H1 (cell line): Measurements from ENCODE around the gene DNER. TPM values are rescaled to one million over a fixed set of nuclear protein-coding genes. Genes with fewer than 3 reads are reported as not detected.

Experiments used
- CTCF ChIA-PET: fragments of 300-600 bp; sonication (Branson Sonifier 250); formaldehyde crosslinking; loops from one replicate; lab custom pipeline; 2021; ENCODE audit not compliant: partially characterized antibody; lab: Charles Lee
- POLR2A ChIA-PET: fragments of 300-600 bp; sonication (Branson Sonifier 250); formaldehyde crosslinking; loops from one replicate; lab custom pipeline; 2021; ENCODE audit warnings: inconsistent platforms; ENCODE audit not compliant: partially characterized antibody; lab: Charles Lee
- DNase-seq, 2 experiments: peaks; one replicate each; pipeline versions ENCODE4 v3.0.0 to v3.0.0-alpha.2; 2010 to 2022; ENCODE audit warnings: low spot score in 2 of 2, low read depth in 1 of 2, mixed read lengths in 1 of 2
- FAIRE-seq: peaks from 2 replicates; lab custom pipeline; 2011; peaks lifted over from hg19 to GRCh38; lab: Jason Lieb, UNC
- H2AFZ ChIP-seq: 2 replicates; pipeline ENCODE4 v1.8.1; 2012; ENCODE audit warnings: low read length, inconsistent platforms
- H2AK5ac ChIP-seq: 2 replicates; pipeline ENCODE4 v1.6.1; 2013; ENCODE audit warnings: low read depth, low read length
- H2BK120ac ChIP-seq: replicated peaks from 2 replicates; pipeline ENCODE3; 2013; ENCODE audit warnings: low read depth, low read length, inconsistent platforms
- H2BK12ac ChIP-seq: 2 replicates; pipeline ENCODE4 v1.6.1; 2013; ENCODE audit warnings: low read depth, low read length
- H2BK15ac ChIP-seq: 2 replicates; pipeline ENCODE4 v1.6.1; 2013; ENCODE audit warnings: low read length
- H2BK20ac ChIP-seq: 2 replicates; pipeline ENCODE4 v1.6.1; 2013; ENCODE audit warnings: low read length
- H2BK5ac ChIP-seq: 2 replicates; pipeline ENCODE4 v1.6.1; 2013; ENCODE audit warnings: low read depth, low read length
- H3K14ac ChIP-seq: 2 replicates; pipeline ENCODE4 v1.6.1; 2013; ENCODE audit warnings: inconsistent platforms; ENCODE audit not compliant: insufficient read length
- H3K18ac ChIP-seq: 2 replicates; pipeline ENCODE4 v1.6.1; 2013; ENCODE audit warnings: low read length; ENCODE audit errors: extremely low read depth
- H3K23ac ChIP-seq: 2 replicates; pipeline ENCODE4 v1.6.1; 2013; ENCODE audit warnings: inconsistent platforms; ENCODE audit not compliant: insufficient read length
- H3K23me2 ChIP-seq: 2 replicates; pipeline ENCODE4 v1.6.1; 2013; ENCODE audit warnings: low read depth, low read length
- H3K27ac ChIP-seq: 2 replicates; pipeline ENCODE4 v1.6.1; 2011; ENCODE audit warnings: low read depth, low read length, inconsistent platforms
- H3K27me3 ChIP-seq, 4 experiments: replicated peaks in 1 of 4; 1 replicate in 1 of 4; 2 replicates in 3 of 4; pipeline versions ENCODE4 v1.6.1 to v1.8.1; 2011 to 2013; ENCODE audit warnings: low read length in 3 of 4, mild to moderate bottlenecking in 3 of 4, inconsistent platforms in 2 of 4, mixed read lengths in 2 of 4, moderate library complexity in 1 of 4; ENCODE audit not compliant: control insufficient read depth in 3 of 4, insufficient read depth in 3 of 4; ENCODE audit errors: extremely low read depth in 1 of 4
- H3K36me3 ChIP-seq, 4 experiments: 2 replicates each; pipeline versions ENCODE4 v1.6.1 to v1.8.1; 2011 to 2013; ENCODE audit warnings: mild to moderate bottlenecking in 4 of 4, low read length in 3 of 4, moderate library complexity in 2 of 4, control low read depth in 1 of 4, inconsistent platforms in 1 of 4; ENCODE audit not compliant: insufficient read depth in 4 of 4, control insufficient read depth in 2 of 4
- H3K4ac ChIP-seq: replicated peaks from 2 replicates; pipeline ENCODE3; 2013; ENCODE audit warnings: low read length, low read depth, mixed read lengths, inconsistent platforms; ENCODE audit not compliant: insufficient read length
- H3K4me1 ChIP-seq, 4 experiments: replicated peaks in 1 of 4; 1 replicate in 1 of 4; 2 replicates in 3 of 4; pipeline versions ENCODE4 v1.6.1 to v1.8.1; 2011 to 2013; ENCODE audit warnings: low read length in 3 of 4, inconsistent platforms in 2 of 4, mixed read lengths in 1 of 4; ENCODE audit not compliant: insufficient read depth in 4 of 4, control insufficient read depth in 3 of 4
- H3K4me2 ChIP-seq, 2 experiments: 2 replicates each; pipeline versions ENCODE4 v1.6.1 to v1.8.1; 2011 to 2013; ENCODE audit warnings: low read depth in 2 of 2, low read length in 2 of 2, control low read depth in 1 of 2, inconsistent platforms in 1 of 2, mild to moderate bottlenecking in 1 of 2; ENCODE audit not compliant: insufficient read depth in 1 of 2
- H3K4me3 ChIP-seq, 4 experiments: fragments of 200-600, 300-600 bp in 1 of 4; sonication (generic), shearing (Covaris generic), sonication (Bioruptor Twin) in 1 of 4; 2 replicates each; pipeline versions ENCODE4 v1.5.1 to v1.8.1; 2011 to 2016; ENCODE audit warnings: low read length in 4 of 4, low read depth in 3 of 4, control low read depth in 2 of 4, inconsistent platforms in 2 of 4, mild to moderate bottlenecking in 2 of 4, mixed read lengths in 1 of 4, moderate library complexity in 1 of 4; ENCODE audit not compliant: insufficient read depth in 2 of 4; ENCODE audit errors: extremely low read depth in 1 of 4
- H3K56ac ChIP-seq: replicated peaks from 2 replicates; pipeline ENCODE3; 2013; ENCODE audit warnings: low read depth, mild to moderate bottlenecking, mixed read lengths, low read length, inconsistent platforms; ENCODE audit not compliant: insufficient read length
- H3K79me1 ChIP-seq: 2 replicates; pipeline ENCODE4 v1.6.1; 2013; ENCODE audit warnings: low read depth, low read length, control low read depth
- H3K79me2 ChIP-seq, 2 experiments: 2 replicates each; pipeline versions ENCODE4 v1.6.1 to v1.8.1; 2012 to 2013; ENCODE audit warnings: low read length in 2 of 2, mild to moderate bottlenecking in 2 of 2, inconsistent platforms in 1 of 2; ENCODE audit not compliant: insufficient read depth in 2 of 2, control insufficient read depth in 1 of 2
- H3K9ac ChIP-seq, 4 experiments: replicated peaks in 1 of 4; 1 replicate in 1 of 4; 2 replicates in 3 of 4; pipeline versions ENCODE4 v1.6.1 to v1.8.1; 2011 to 2013; ENCODE audit warnings: low read depth in 3 of 4, low read length in 3 of 4, control low read depth in 2 of 4, mild to moderate bottlenecking in 2 of 4, moderate library complexity in 2 of 4, inconsistent platforms in 1 of 4; ENCODE audit errors: extremely low read depth in 1 of 4
- H3K9me3 ChIP-seq, 2 experiments: 2 replicates each; pipeline versions ENCODE4 v1.6.1 to v1.8.1; 2012 to 2013; ENCODE audit warnings: mild to moderate bottlenecking in 2 of 2, moderate library complexity in 2 of 2, control low read depth in 1 of 2, inconsistent platforms in 1 of 2, low read depth in 1 of 2, low read length in 1 of 2, mixed read lengths in 1 of 2; ENCODE audit not compliant: insufficient read depth in 2 of 2
- H4K20me1 ChIP-seq, 2 experiments: replicated peaks in 1 of 2; 2 replicates each; pipeline versions ENCODE3 to v1.8.1; 2011 to 2013; ENCODE audit warnings: inconsistent platforms in 2 of 2, low read length in 2 of 2, mild to moderate bottlenecking in 1 of 2; ENCODE audit not compliant: insufficient read depth in 2 of 2, control insufficient read depth in 1 of 2
- H4K5ac ChIP-seq: 2 replicates; pipeline ENCODE4 v1.6.1; 2013; ENCODE audit warnings: low read length, low read depth, mixed read lengths, inconsistent platforms; ENCODE audit not compliant: insufficient read length
- H4K8ac ChIP-seq: 2 replicates; pipeline ENCODE4 v1.8.0; 2013; ENCODE audit warnings: mild to moderate bottlenecking, moderate library complexity, low read length, inconsistent platforms; ENCODE audit not compliant: insufficient read depth; ENCODE audit errors: extremely low read depth
- H4K91ac ChIP-seq: replicated peaks from 2 replicates; pipeline ENCODE3; 2013; ENCODE audit warnings: low read length, mixed read lengths, inconsistent platforms; ENCODE audit not compliant: insufficient read length
- CBX5 ChIP-seq: fragments of 300-800, 300-1000 bp; sonication (generic); IDR thresholded peaks from 2 replicates; pipeline ENCODE4 v1.7.1; 2016; ENCODE audit warnings: antibody characterized with exemption, low read length, low read depth
- CHD1 ChIP-seq: IDR thresholded peaks from 2 replicates; pipeline ENCODE4 v1.6.1; 2012; ENCODE audit warnings: low read depth, low read length, improper control_type of control experiment
- CTCF ChIP-seq, 3 experiments: IDR thresholded peaks; 1 replicate in 2 of 3; 2 replicates in 1 of 3; pipeline versions ENCODE4 v1.5.1 to v1.6.1; 2011; ENCODE audit warnings: low read length in 3 of 3, mild to moderate bottlenecking in 3 of 3, inconsistent platforms in 2 of 3, low read depth in 1 of 3, moderate library complexity in 1 of 3; ENCODE audit not compliant: insufficient read depth in 1 of 3; ENCODE audit errors: control extremely low read depth in 1 of 3
- HDAC6 ChIP-seq: IDR thresholded peaks from one replicate; pipeline ENCODE4 v1.7.1; 2012; ENCODE audit warnings: low read depth, mild to moderate bottlenecking, inconsistent platforms, low read length, moderate library complexity
- KDM5A ChIP-seq: fragments of 200-600 bp; IDR thresholded peaks from 2 replicates; pipeline ENCODE4 v1.7.1; 2012; ENCODE audit warnings: mild to moderate bottlenecking, low read length, inconsistent platforms, mixed read lengths
- NANOG ChIP-seq: IDR thresholded peaks from 2 replicates; pipeline ENCODE4 v1.6.1; 2011; ENCODE audit warnings: low read length, low read depth, mild to moderate bottlenecking, inconsistent platforms; ENCODE audit not compliant: insufficient read depth, poor library complexity, severe bottlenecking
- NRF1 ChIP-seq: IDR thresholded peaks from 2 replicates; pipeline ENCODE4 v1.6.1; 2011; ENCODE audit warnings: mild to moderate bottlenecking, low read depth, low read length, improper control_type of control experiment
- RFX5 ChIP-seq: IDR thresholded peaks from 2 replicates; pipeline ENCODE4 v1.6.1; 2011; ENCODE audit warnings: low read depth, low read length, improper control_type of control experiment, borderline replicate concordance
- SAP30 ChIP-seq: fragments of 300-600 bp; sonication (generic); IDR thresholded peaks from 2 replicates; pipeline ENCODE4 v1.7.1; 2012; ENCODE audit warnings: low read length, moderate library complexity, mild to moderate bottlenecking, inconsistent platforms; ENCODE audit not compliant: insufficient read depth, insufficient replicate concordance
- SP4 ChIP-seq: IDR thresholded peaks from 2 replicates; pipeline ENCODE4 v1.6.1; 2012; ENCODE audit warnings: low read length, inconsistent platforms
- WGBS, 2 experiments: shearing (Covaris generic) in 1 of 2; methylation state at CpG; one replicate each; pipeline versions ENCODE4 v1.1.6 to v1.1.7; 2013 to 2015; ENCODE audit warnings: low lambda C conversion rate in 2 of 2, mixed read lengths in 2 of 2, inconsistent platforms in 1 of 2, low coverage in 1 of 2, missing lambda C conversion rate in 1 of 2; ENCODE audit not compliant: insufficient replicate concordance in 2 of 2, insufficient coverage in 1 of 2, insufficient read length in 1 of 2; ENCODE audit errors: extremely low coverage in 1 of 2, missing lambda C conversion rate in 1 of 2; 5-methylcytosine and 5-hydroxymethylcytosine counted together
- polyA plus RNA-seq, 7 experiments: library from polyadenylated mRNA; depleted of rRNA in 3 of 7; stranded (reverse) in 5 of 7; unstranded in 2 of 7; fragments of >200 nt in 5 of 7; fragments of 200-250 nt in 2 of 7; gene quantifications; 1 replicate in 5 of 7; 2 replicates in 1 of 7; 4 replicates in 1 of 7; pipeline versions ENCODE4 v1.2.1 to v1.2.3, GENCODE V29; 2011 to 2013; ENCODE audit warnings: missing spikeins in 2 of 7, mixed read lengths in 2 of 7
- total RNA-seq: library from RNA; stranded (reverse); fragmentation: NEBNext Ultra II Directional; extraction: Animal tissue kit (Norgen Biotek cat#: 25700); gene quantifications from 2 replicates; pipeline ENCODE4 v1.2.1, GENCODE V29; 2021

Gene DNER
- total and polyA plus RNA-seq, 2 of the 8 experiments (the other 6 are each of a cell fraction or from before 2014, with no cell fraction given), result 6.8 to 16.3 TPM

- no peak overlapping the region for H3K27ac ChIP-seq
- no peak overlapping the region for H2BK20ac ChIP-seq
- no peak overlapping the region for H2BK12ac ChIP-seq
- no peak overlapping the region for H3K4me3 ChIP-seq
- no peak overlapping the region for H4K91ac ChIP-seq
- H2AK5ac ChIP-seq, result no peak overlapping the region
- no peak overlapping the region for H3K14ac ChIP-seq
- no peaks in the 10 kb centered on the region for H4K20me1 ChIP-seq
- POLR2A ChIA-PET, result no interaction called here
- no peaks in the 10 kb centered on the region for H3K36me3 ChIP-seq
- H4K5ac ChIP-seq, result no peak overlapping the region
- H2BK15ac ChIP-seq, result no peak overlapping the region
- DNase-seq, result no peak
- no peak overlapping the region for H3K56ac ChIP-seq
- CTCF ChIA-PET, result interaction anchor here (1.8 to 2.4 kb wide), 2 partner anchors 8 to 24 kb away, joined by 5 to 7 read pairs; no protein-coding TSS in a partner anchor
- no peaks in the 10 kb centered on the region for H3K79me2 ChIP-seq
- no peak overlapping the region for H3K4me2 ChIP-seq
- no peak overlapping the region for H2BK5ac ChIP-seq
- 89% methylated on average over 2 of the region's 2 CpGs; no CpG with 5 or more reads in 1 of the 2 experiments for WGBS, 2 experiments
- H2AFZ ChIP-seq, result no peak overlapping the region
- no peak overlapping the region for H4K8ac ChIP-seq
- no peak overlapping the region for H3K4ac ChIP-seq
- no peaks in the 10 kb centered on the region for H3K79me1 ChIP-seq
- H3K9ac ChIP-seq, result no peak overlapping the region
- no peaks in the 10 kb centered on the region for H3K4me1 ChIP-seq
- H3K23me2 ChIP-seq, result 0 out of 2 replicates have a peak, but pooled peaks cover 3% of the 10 kb centered on the region
- no peaks in the 10 kb centered on the region for H3K27me3 ChIP-seq
- no peak overlapping the region for H2BK120ac ChIP-seq
- no peak overlapping the region for H3K23ac ChIP-seq
- no peak for FAIRE-seq
- H3K18ac ChIP-seq, result no peak overlapping the region
- no peaks in the 10 kb centered on the region for H3K9me3 ChIP-seq
- TF ChIP-seq CHD1 (no peak), NANOG (no peak), SP4 (no peak), CTCF (IDR thresholded peaks at IDR 0.05; ENCODE audit: control extremely low read depth in 1 of 3, insufficient read depth in 1 of 3, low read depth in 1 of 3, low read length in 3 of 3) (no peak), SAP30 (no peak), NRF1 (no peak), CBX5 (no peak), RFX5 (no peak), KDM5A (no peak), HDAC6 (no peak)
Measured at GRCh38 chr2:229610872-229611271, 103.5 kb downstream of the DNER start.
